ENCODE results near the gene MUSK.
"Not testable (repeated sequence)": the region's sequence is repeated elsewhere in the genome, so short reads cannot be mapped to it uniquely, and the experiment has no call there.

Gene MUSK

DNA sequence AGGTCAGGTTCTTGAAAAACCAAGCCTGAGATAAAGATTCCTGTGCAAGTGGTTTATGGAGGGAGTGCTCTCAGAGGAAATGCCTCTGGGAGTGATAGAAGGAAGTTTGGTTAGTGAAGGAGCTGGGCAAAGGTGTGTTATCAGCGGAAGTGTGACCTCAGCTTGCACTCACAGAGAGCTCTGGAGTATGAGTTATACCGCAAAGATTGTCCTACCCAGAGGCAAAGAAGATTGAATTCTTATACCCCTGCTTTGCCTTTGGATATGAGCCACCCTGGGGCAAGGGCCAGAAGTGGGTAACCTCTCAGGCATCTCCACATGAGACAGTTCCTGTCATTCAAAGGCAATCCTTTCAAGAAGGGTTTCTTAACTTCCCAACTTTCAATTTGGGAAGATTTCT is 145.6 kb downstream of the MUSK start:
- no peak for DNase-seq

GRCh38 chr9:110815361-110815760 is 146.8 kb downstream of the MUSK start:
- DNase-seq: no peak

GRCh38 chr9:110820381-110820780 is 151.8 kb downstream of the MUSK start:
- no peak for DNase-seq

DNA sequence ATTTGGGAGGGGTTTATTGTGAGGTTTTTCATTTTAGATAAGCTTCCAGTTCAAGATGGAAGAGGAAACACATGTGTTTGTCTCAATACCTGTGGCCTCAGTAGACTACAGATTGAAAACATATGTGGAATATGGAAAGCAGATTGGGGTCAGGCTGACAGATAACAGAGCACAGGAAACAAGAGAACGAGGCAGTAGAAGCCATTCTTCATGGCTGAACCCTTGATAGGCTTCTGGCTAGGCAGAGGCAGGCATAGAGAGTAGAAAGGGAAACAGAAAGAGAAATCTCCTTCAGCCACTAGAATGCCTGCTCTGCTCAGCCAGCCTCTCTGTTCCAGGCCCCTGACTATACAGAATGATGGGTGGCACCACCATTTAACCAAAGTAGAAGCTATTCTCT is 152.5 kb downstream of the MUSK start:
- DNase-seq: no peak

GRCh38 chr9:110825129-110825528 is 156.5 kb downstream of the MUSK start:
- DNase-seq: not testable (repeated sequence)

DNA sequence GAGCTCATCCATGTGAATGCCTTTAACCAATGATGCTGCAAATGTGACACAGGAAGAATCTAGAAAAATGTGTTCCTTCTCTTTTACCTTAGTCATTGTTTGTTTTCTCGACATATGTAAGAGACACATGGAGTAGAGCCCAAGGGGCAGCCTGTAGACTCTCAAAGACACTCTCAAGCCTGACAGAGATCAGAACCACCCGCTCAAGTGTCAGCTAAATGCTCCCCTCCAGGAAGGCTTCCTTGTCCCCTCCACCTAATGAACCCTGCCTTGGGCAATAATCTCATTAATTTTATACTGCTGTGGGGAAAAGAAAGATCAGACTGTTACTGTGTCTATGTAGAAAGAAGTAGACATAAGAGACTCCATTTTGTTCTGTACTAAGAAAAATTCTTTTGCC is 157.4 kb downstream of the MUSK start:
- DNase-seq: peak; percentile 3

- not testable (repeated sequence) for DNase-seq
These were observed 157.8 kb downstream of the MUSK start for GRCh38 chr9:110826400-110826799.

DNA sequence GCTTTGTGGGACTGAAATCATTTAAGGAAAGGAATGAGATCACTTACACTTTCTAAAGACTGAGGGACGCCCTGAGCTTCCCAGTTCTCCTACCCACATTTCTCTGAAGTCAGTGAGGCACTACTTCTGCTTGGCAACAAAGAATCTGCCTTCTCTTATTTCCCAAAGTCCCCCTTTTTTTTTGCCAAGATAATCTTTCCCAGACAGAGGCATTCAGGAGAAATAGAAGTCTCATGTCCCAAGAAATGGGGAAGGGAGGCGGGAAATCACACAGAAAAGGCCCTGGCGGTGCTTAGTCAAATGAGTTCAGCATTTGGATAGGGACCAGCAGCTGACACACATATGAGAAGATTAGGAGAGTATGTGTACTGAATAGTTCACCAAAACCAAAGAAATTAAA is 159.7 kb downstream of the MUSK start:
- DNase-seq: no peak

- no peak for DNase-seq
These were observed 161.9 kb downstream of the MUSK start for GRCh38 chr9:110830495-110830894.

DNA sequence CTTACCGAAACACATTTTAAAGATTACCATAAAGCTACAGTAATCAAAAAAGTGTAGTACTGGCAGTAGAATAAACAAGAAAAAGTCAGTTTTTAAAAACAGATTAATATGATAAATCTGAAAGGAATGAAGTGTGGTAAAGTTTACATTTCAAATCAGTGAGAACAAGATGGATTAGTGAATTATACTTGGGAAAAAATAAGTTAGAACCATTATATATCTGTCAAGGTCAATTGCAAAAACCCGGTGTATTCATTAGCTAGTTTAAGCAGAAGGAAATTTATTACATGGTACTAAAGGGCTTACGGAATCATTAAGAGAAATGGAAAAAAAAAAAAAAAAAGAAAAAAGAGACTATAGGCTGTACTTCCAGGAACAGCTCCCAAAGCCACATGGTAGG is 164.3 kb downstream of the MUSK start:
- DNase-seq: no peak

DNA sequence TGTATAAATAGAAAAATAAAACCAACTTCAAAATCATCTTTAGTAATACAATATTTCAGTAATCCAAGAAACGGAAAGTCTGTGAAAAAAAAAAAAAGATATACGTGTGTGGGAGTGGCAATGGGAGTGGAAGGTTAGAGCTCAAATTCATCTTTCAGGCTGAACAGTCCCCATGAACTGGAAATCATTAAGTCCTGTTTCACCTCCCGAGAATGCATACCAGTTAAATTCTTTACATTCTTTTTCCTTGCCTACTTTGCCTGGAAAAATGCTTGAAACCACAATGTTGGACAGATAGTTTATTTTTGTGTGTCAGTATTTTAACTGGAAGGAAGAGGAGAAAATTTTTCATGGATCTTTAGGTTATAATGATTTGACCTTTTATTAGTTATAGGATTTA is 166.8 kb downstream of the MUSK start:
- DNase-seq: no peak

- no peak for DNase-seq
These were observed 167.3 kb downstream of the MUSK start for GRCh38 chr9:110835859-110836271.

DNA sequence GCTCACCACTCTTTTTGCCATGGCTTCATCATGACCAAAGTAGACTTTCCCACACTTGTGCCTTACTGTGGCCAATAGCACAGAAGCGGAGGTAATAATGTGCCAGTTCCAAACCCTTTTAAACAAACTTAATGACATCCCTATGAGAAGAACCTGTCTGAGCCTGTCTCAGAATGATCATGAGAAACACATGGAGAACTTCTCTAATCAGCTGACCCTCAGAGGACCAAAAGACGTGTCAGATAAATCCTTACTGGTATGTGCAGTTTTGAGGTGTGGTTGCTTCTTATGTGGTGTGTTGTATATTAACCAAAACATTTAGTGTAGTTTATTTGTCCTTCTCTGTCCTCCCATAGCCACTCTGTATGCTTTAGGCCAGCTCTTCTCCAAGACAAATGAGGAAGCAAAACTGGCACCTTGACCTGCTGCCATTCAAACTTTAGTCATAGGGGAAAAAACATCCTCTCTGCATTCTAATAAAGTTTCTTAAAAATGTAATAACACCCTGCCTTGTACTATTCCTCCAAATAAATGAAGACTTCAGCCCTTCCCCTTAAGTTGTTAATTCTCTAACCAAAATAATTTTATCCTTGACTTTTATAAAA is 168.9 kb downstream of the MUSK start:
- DNase-seq: no peak

- DNase-seq: no peak
These were observed 173.6 kb downstream of the MUSK start for GRCh38 chr9:110842169-110842568.

DNA sequence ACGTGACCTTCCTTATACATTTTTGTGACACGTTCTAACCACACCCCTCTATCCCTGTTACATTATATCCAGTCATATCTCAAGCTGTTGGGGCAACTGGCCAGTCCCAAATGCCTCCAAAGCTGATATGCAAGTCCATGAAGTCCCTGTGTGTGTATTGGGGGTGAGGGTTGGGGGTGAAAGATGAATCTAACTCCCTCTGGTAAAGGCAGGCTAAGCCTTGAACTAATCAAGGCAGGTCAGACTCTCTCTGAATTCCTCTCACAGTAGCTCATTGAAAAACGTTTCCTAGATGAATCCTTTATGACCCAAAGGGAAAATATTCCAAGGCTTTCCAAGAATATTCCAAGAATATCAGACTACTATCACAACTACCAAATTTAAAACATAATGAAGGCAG is 174.4 kb downstream of the MUSK start:
- no peak for DNase-seq

DNA sequence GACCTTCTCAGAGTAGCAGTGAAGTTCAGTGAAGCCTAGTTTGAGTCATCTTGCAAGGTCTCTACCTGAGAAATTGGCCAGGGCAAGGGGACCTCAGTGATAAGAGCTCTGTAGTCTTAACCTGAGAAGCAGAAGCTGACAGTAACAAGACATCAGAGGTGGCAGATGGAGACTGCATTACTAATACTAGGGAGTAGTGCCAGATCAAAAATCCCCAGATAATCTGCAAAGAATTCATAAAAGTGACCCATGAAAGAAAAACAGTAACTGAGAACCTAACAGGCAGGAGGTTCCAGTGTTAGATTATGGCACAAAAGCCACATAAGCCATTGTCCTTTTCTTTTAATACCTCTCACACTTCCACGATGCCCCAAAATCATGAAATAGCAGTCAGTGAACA is 175.5 kb downstream of the MUSK start:
- DNase-seq: no peak

- no peak for DNase-seq
These were observed 177.6 kb downstream of the MUSK start for GRCh38 chr9:110846215-110846614.

DNA sequence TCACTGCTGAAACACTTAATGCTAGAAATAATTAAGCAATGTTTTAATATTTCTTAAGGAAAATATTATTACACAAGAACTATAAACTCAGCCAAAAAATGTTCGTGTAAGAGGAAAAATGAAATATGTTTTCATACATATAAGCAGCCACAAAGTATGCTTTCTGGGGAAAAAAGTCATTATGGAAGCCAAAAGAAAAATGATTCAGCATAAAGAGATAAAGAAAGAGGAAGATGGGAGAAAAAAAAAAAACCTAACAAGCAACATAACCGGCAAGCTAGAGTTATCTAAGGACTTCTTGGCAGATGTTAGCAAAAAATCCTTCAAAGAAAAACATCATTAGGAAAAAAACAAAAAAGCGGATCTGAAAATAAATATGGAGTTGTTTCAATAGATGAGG is 179.1 kb downstream of the MUSK start:
- DNase-seq: no peak

DNA sequence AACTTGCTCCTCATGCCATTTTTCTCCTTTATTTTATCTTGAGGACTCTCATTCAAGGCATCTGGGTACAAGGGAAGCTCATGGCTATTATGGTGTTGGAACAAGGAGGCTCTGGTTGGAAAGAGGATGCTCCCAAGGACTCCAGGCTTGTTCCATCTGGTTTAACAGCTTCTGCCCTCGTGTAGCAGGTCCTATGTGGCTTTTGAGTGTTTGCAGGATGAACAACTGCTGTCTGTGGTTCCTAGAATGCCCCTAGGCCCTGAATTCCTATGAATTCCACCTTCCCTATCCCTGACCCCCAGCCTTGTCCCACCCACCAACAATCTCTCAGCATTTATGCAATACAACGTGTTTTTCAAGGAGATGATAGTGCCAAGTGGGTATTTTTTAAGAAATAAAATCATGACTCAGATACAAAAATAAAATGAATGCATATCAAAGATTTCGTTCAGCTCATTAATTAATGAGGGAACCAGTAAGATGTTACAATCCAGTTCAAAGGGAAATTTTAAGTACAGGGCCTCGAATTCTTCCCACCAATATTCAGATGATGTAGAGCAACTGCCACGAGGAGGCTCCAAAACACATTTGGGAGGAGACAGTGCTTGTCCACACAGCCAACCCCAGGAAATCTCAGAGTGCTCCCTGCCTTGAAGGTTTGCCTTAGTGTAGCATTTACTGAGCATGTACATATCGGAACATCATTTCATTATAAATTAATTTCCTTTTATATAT is 182.0 kb downstream of the MUSK start:
- DNase-seq: no peak

Data from DMS53 (cell line).